Endothelial cell of umbilical vein (primary cell): Measurements from ENCODE around the gene ZNF329. TPM values are rescaled to one million over a fixed set of nuclear protein-coding genes. Genes with fewer than 3 reads are reported as not detected.

Experiments
- BruUV-seq: library from RNA; stranded (reverse); fragments of 400-500 nt; replicated peaks from 2 replicates; lab custom pipeline; 2021; lab: Mats Ljungman, UMichigan
- CTCF ChIA-PET: fragments of 300-600, 350-600 bp; sonication (Branson Sonifier 250); formaldehyde crosslinking; loops from one replicate; lab custom pipeline; 2021; ENCODE audit warnings: antibody characterized with exemption, inconsistent platforms; lab: Charles Lee
- POLR2A ChIA-PET: fragments of 300-600, 350-600 bp; sonication (Branson Sonifier 250); formaldehyde crosslinking; loops from one replicate; lab custom pipeline; 2021; ENCODE audit warnings: antibody characterized with exemption, inconsistent platforms; lab: Charles Lee
- DNase-seq: peaks from one replicate; pipeline ENCODE4 v3.0.0-alpha.2; 2011; ENCODE audit warnings: low read depth, low spot score
- FAIRE-seq: peaks from 2 replicates; lab custom pipeline; 2011; peaks lifted over from hg19 to GRCh38; lab: Jason Lieb, UNC
- H2AFZ ChIP-seq: 2 replicates; pipeline ENCODE4 v1.6.0; 2012; ENCODE audit warnings: low read depth, low read length, control low read depth, inconsistent platforms
- H3K27ac ChIP-seq: 2 replicates; pipeline ENCODE4 v1.5.1; 2011; ENCODE audit warnings: low read depth, mild to moderate bottlenecking, control low read depth, low read length, moderate library complexity; ENCODE audit not compliant: insufficient read depth
- H3K27me3 ChIP-seq, 2 experiments: 2 replicates each; pipeline versions ENCODE4 v1.6.0 to v1.6.1; 2011; ENCODE audit warnings: low read length in 2 of 2, mixed read lengths in 1 of 2; ENCODE audit not compliant: control insufficient read depth in 2 of 2, insufficient read depth in 2 of 2
- H3K36me3 ChIP-seq, 2 experiments: 2 replicates in 1 of 2; 3 replicates in 1 of 2; pipeline ENCODE4 v1.5.1; 2011; ENCODE audit warnings: low read length in 2 of 2, mild to moderate bottlenecking in 1 of 2, moderate library complexity in 1 of 2; ENCODE audit not compliant: control insufficient read depth in 2 of 2, insufficient read depth in 2 of 2; ENCODE audit errors: extremely low read depth in 1 of 2
- H3K4me1 ChIP-seq: 3 replicates; pipeline ENCODE4 v1.5.1; 2011; ENCODE audit warnings: mild to moderate bottlenecking, low read length; ENCODE audit not compliant: control insufficient read depth, insufficient read depth; ENCODE audit errors: extremely low read depth
- H3K4me2 ChIP-seq: 2 replicates; pipeline ENCODE4 v1.6.1; 2011; ENCODE audit warnings: low read length, control low read depth, mixed read lengths; ENCODE audit not compliant: insufficient read depth
- H3K4me3 ChIP-seq, 3 experiments: fragments of 200-600 bp in 1 of 3; sonication (generic), shearing (Covaris generic) in 1 of 3; replicated peaks in 1 of 3; 2 replicates each; pipeline ENCODE4 v1.5.1; 2011 to 2016; ENCODE audit warnings: control low read depth in 3 of 3, low read length in 3 of 3, mild to moderate bottlenecking in 2 of 3, inconsistent platforms in 1 of 3, low read depth in 1 of 3, moderate library complexity in 1 of 3; ENCODE audit not compliant: insufficient read depth in 1 of 3
- H3K79me2 ChIP-seq: 2 replicates; pipeline ENCODE4 v1.6.0; 2012; ENCODE audit warnings: low read length, inconsistent platforms; ENCODE audit not compliant: control insufficient read depth, insufficient read depth
- H3K9ac ChIP-seq: replicated peaks from 2 replicates; pipeline ENCODE3; 2011; ENCODE audit warnings: low read length, control low read depth; ENCODE audit not compliant: insufficient read depth; ENCODE audit errors: extremely low read depth
- H3K9me1 ChIP-seq: replicated peaks from 3 replicates; pipeline ENCODE4 v1.6.0; 2011; ENCODE audit warnings: mild to moderate bottlenecking, low read length; ENCODE audit not compliant: control insufficient read depth, insufficient read depth; ENCODE audit errors: extremely low read depth
- H3K9me3 ChIP-seq: replicated peaks from 2 replicates; pipeline ENCODE4 v1.5.1; 2012; ENCODE audit warnings: low read length, inconsistent platforms; ENCODE audit not compliant: control insufficient read depth, insufficient read depth
- H4K20me1 ChIP-seq: replicated peaks from 2 replicates; pipeline ENCODE3; 2011; ENCODE audit warnings: mild to moderate bottlenecking, low read length; ENCODE audit not compliant: control insufficient read depth, insufficient read depth; ENCODE audit errors: extremely low read depth
- CTCF ChIP-seq, 2 donors: IDR thresholded peaks; 1 replicate in 1 of 2; 2 replicates in 1 of 2; pipeline ENCODE4 v1.5.1; 2011; ENCODE audit warnings: low read length in 2 of 2, mild to moderate bottlenecking in 2 of 2, moderate library complexity in 2 of 2, control low read depth in 1 of 2, inconsistent platforms in 1 of 2, low read depth in 1 of 2; ENCODE audit not compliant: insufficient read depth in 1 of 2; ENCODE audit errors: extremely low read depth in 1 of 2
- EZH2 ChIP-seq: IDR thresholded peaks from 2 replicates; pipeline ENCODE4 v1.6.1; 2012; ENCODE audit warnings: borderline replicate concordance, low read depth, mild to moderate bottlenecking, moderate library complexity, low read length, inconsistent platforms; ENCODE audit not compliant: severe bottlenecking
- GATA2 ChIP-seq: IDR thresholded peaks from 2 replicates; pipeline ENCODE4 v1.7.0; 2011; ENCODE audit warnings: low read depth, mild to moderate bottlenecking, moderate library complexity, mixed read lengths, low read length; ENCODE audit not compliant: insufficient read length, insufficient read depth
- JUN ChIP-seq: IDR thresholded peaks from 2 replicates; pipeline ENCODE4 v1.6.1; 2011; ENCODE audit warnings: borderline replicate concordance, low read depth; ENCODE audit not compliant: insufficient read length, insufficient read depth
- POLR2A ChIP-seq: IDR thresholded peaks from 2 replicates; pipeline ENCODE4 v1.6.1; 2012; ENCODE audit warnings: low read depth, mild to moderate bottlenecking, control low read depth, low read length
- POLR2AphosphoS5 ChIP-seq: IDR thresholded peaks from 2 replicates; pipeline ENCODE4 v1.6.1; 2012; ENCODE audit warnings: low read depth, mild to moderate bottlenecking, control low read depth, low read length, moderate library complexity; ENCODE audit not compliant: insufficient read depth
- dilution Hi-C: fragments of 300-500 bp; cut with MboI; formaldehyde crosslinking; loops from one replicate; pipeline ENCODE4 v1.15.0; 2019; ENCODE audit warnings: low sequenced_read_pairs; ENCODE audit not compliant: extremely low pct_ligation_motif_present
- intact Hi-C: fragments of 100-400 bp; cut with micrococcal nuclease; formaldehyde crosslinking; loops from one replicate; pipeline ENCODE4 v1.10.0; 2022
- polyA plus RNA-seq, 4 experiments: library from polyadenylated mRNA; depleted of rRNA in 3 of 4; stranded (reverse) in 3 of 4; unstranded in 1 of 4; fragments of >200 nt; gene quantifications; 2 replicates each; pipeline versions ENCODE4 v1.2.1 to v1.2.3, GENCODE V29; 2011 to 2012; ENCODE audit warnings: missing spikeins in 1 of 4
- total RNA-seq: library from RNA; stranded (reverse); gene quantifications from 2 replicates; pipeline ENCODE4 v1.2.3, GENCODE V29; 2021
- TF ChIP-seq, protein P1 (sequence below): IDR thresholded peaks from 2 replicates; pipeline ENCODE4 v1.6.1; 2011; ENCODE audit not compliant: insufficient read depth, insufficient read length

Gene ZNF329
- total and polyA plus RNA-seq, 2 donors (not counting 3 experiments of a cell fraction or from before 2014, with no cell fraction given): 3.0 to 5.3 TPM

DNA sequence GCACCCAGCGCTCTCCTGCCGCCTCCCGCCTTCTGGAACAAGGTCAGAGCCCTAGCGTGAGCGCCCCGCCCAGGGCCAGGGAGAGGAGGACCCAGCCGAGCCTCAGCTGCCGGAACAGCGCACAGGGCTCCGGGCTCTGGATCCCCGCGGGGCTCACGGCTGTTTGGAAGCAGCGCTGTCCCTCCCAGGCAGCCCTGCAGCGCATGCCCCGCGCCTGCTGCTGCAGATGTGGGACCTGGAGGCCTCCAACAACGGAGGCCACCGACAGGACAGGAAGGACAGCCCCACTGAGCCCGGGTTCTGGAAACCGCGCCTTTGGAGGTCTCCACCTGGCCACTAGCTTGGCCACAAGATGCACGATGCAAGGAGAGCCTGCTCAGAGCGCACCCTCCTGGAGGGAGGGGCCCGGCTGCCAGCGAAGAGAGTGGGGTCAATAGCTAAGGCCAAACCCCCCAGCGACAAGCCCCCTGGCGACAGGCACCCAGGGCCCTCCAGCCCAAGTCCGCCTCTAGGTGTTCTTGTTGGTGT, 65.2 kb downstream of the ZNF329 start:
- BruUV-seq: no TSS peak
- no peaks in the 10 kb centered on the region for H3K36me3 ChIP-seq
- ChIA-PET CTCF (no interaction called here), POLR2A (no interaction called here)
- no peak overlapping the region for H3K9ac ChIP-seq
- H3K79me2 ChIP-seq: no peaks in the 10 kb centered on the region
- no peak overlapping the region for H3K4me3 ChIP-seq
- H3K9me1 ChIP-seq: no peaks in the 10 kb centered on the region
- H3K27ac ChIP-seq: no peak overlapping the region
- TF ChIP-seq POLR2AphosphoS5: no peak
- TF ChIP-seq EZH2: no peak
- intact Hi-C loops: no loop called here
- dilution Hi-C loops: no loop called here
- no peak overlapping the region for H3K4me2 ChIP-seq
- no peaks in the 10 kb centered on the region for H3K27me3 ChIP-seq
- no peaks in the 10 kb centered on the region for H3K4me1 ChIP-seq
- no peaks in the 10 kb centered on the region for H3K9me3 ChIP-seq
- H2AFZ ChIP-seq: no peak overlapping the region
- no peak for DNase-seq
- no peak for FAIRE-seq
- no peaks in the 10 kb centered on the region for H4K20me1 ChIP-seq

- no peaks in the 10 kb centered on the region for H3K79me2 ChIP-seq
- H2AFZ ChIP-seq: no peak overlapping the region
- DNase-seq (no peak), FAIRE-seq (no peak)
- CTCF ChIA-PET: no interaction called here
- intact Hi-C loops (no loop called here), dilution Hi-C loops (no loop called here)
- H3K27ac ChIP-seq: no peak overlapping the region
- no peak overlapping the region for H3K9ac ChIP-seq
- no peaks in the 10 kb centered on the region for H3K27me3 ChIP-seq
- TF ChIP-seq POLR2AphosphoS5 (no peak), GATA2 (no peak), CTCF (IDR thresholded peaks at IDR 0.05; ENCODE audit: extremely low read depth in 1 of 2, insufficient read depth in 1 of 2, low read depth in 1 of 2, low read length in 2 of 2) (no peak), EZH2 (no peak), POLR2A (no peak), JUN (no peak)
- TF ChIP-seq, protein P1, sequence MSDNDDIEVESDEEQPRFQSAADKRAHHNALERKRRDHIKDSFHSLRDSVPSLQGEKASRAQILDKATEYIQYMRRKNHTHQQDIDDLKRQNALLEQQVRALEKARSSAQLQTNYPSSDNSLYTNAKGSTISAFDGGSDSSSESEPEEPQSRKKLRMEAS: no peak
- H3K9me1 ChIP-seq: no peaks in the 10 kb centered on the region
- POLR2A ChIA-PET: no interaction called here
- no TSS peak for BruUV-seq
- no peak overlapping the region for H3K4me3 ChIP-seq
- no peaks in the 10 kb centered on the region for H3K36me3 ChIP-seq
- no peaks in the 10 kb centered on the region for H3K4me1 ChIP-seq
- no peaks in the 10 kb centered on the region for H3K9me3 ChIP-seq
- H3K4me2 ChIP-seq: no peak overlapping the region
- no peaks in the 10 kb centered on the region for H4K20me1 ChIP-seq
These were observed 65.8 kb downstream of the ZNF329 start for GRCh38 chr19:58084596-58085347.
